ENCODE data around the gene OR5I1. TPM values are rescaled to one million over a fixed set of nuclear protein-coding genes. Genes with fewer than 3 reads are reported as not detected.
"Not testable (repeated sequence)": the region's sequence is repeated elsewhere in the genome, so short reads cannot be mapped to it uniquely, and the experiment has no call there.

Gene OR5I1
- total RNA-seq, result not detected

- Mint-ChIP-seq H3K9me3 (peaks cover 8 to 10% of the 10 kb centered on the region in 2 donors), H3K36me3 (no peaks in the 10 kb centered on the region), H3K27ac (no peak within 1 kb of the TSS)
- no peak for DNase-seq (ENCODE audit: low spot score in 2 of 2)
- ATAC-seq, result no peak
Observed at GRCh38 chr11:55936300-55936699, at the start of gene OR5I1. TSS of gene OR5I1 (minus strand) at chr11:55936400. CDS start at chr11:55936400, 0 bp downstream.

- DNase-seq (ENCODE audit: low spot score in 2 of 2) (no peak), ATAC-seq (no peak)
- Mint-ChIP-seq H3K9me3 (peaks cover 23 to 29% of the 10 kb centered on the region in 2 donors), H3K27ac (no peak overlapping the region), H3K36me3 (peaks cover 0 to 7% of the 10 kb centered on the region in 2 donors)
Observed at GRCh38 chr11:55970935-55971334, 34.7 kb upstream of the OR5I1 start.

- peaks cover 0 to 7% of the 10 kb centered on the region in 2 donors for H3K36me3 Mint-ChIP-seq
- ATAC-seq (no peak), DNase-seq (ENCODE audit: low spot score in 2 of 2) (no peak)
- H3K27ac Mint-ChIP-seq, result no peak within 1 kb of the TSS
- peaks cover 23 to 29% of the 10 kb centered on the region in 2 donors for H3K9me3 Mint-ChIP-seq
Observed at GRCh38 chr11:55969845-55970244, 33.6 kb upstream of the OR5I1 start, which contains the start of gene OR10AG1. TSS of gene OR10AG1 (minus strand) at chr11:55969945. CDS start at chr11:55969907, 38 bp downstream.

DNA sequence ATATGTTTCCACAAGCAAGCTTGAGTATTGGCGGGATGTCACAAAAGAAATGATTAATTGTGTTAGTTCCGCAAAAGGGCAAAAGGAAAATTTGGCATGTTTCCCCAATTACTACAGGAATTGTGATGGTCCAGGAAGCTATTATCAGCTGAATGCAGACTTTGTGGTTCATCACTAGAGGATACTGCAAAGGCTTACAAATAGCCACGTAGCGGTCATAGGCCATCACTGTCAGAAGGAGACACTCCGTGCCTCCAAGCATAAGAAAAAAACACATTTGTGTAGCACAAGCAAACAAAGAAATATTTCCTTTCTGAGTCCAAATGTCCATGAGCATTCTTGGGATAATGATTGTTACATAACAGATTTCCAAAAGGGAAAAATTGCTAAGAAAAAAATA lies 31.7 kb upstream of the OR5I1 start:
- no peak for DNase-seq (ENCODE audit: low spot score in 2 of 2)
- no peak for ATAC-seq
- Mint-ChIP-seq H3K27ac (no peak overlapping the region), H3K36me3 (peaks cover 0 to 7% of the 10 kb centered on the region in 2 donors), H3K9me3 (peaks cover 18 to 26% of the 10 kb centered on the region in 2 donors)

- no peak for DNase-seq (ENCODE audit: low spot score in 2 of 2)
- Mint-ChIP-seq H3K27ac (no peak overlapping the region), H3K9me3 (peaks cover 13 to 20% of the 10 kb centered on the region in 2 donors), H3K36me3 (peaks cover 0 to 7% of the 10 kb centered on the region in 2 donors)
- ATAC-seq, result no peak
Observed at GRCh38 chr11:55966391-55966790, 30.2 kb upstream of the OR5I1 start.

DNA sequence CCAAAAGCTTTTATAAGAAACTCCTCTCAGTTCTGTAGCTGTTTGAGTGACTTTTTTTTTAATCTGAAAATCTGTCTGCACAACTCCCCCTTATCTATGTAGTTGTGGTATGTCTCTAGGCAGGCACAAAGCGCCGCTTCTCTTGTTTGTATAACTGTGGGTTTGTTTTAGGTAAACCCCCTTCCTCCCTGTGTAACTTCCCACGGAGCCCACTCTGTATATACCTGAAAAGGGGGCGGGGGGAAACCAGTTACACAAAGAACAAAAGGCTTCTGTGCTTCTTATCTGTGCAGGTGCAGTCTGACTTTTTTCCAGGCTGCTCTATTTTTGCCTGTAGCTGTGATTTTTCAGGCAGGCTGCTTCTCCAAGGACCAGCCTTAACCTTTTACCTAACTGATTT lies 20.3 kb upstream of the OR5I1 start:
- Mint-ChIP-seq H3K9me3 (peaks cover 5 to 12% of the 10 kb centered on the region in 2 donors), H3K27ac (no peak overlapping the region), H3K36me3 (no peaks in the 10 kb centered on the region)
- ATAC-seq (no peak), DNase-seq (ENCODE audit: low spot score in 2 of 2) (no peak)

DNA sequence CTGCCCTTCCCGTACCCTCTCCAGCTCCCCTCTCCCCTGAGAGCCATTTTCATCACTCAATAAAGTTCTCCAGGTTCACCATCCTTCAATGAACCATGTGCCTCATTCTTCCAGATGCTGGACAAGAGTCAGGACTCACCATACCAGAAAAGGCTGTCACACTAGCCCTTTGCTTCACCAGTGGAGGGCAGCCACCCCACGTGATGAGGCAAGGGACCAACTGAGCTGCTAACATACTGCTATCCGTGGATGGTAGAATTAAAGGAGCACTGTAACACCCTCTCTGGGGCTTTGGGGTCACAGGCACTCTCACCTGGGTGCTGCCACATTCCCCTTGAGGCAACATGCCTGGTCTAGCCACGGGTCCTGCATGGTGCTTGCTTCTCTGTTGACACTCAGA lies 13.1 kb upstream of the OR5I1 start:
- no peak for ATAC-seq
- peaks cover 20 to 21% of the 10 kb centered on the region in 2 donors for H3K9me3 Mint-ChIP-seq
- DNase-seq (ENCODE audit: low spot score in 2 of 2), result no peak
- no peaks in the 10 kb centered on the region for H3K36me3 Mint-ChIP-seq
- H3K27ac Mint-ChIP-seq, result no peak overlapping the region

- H3K36me3 Mint-ChIP-seq, result no peaks in the 10 kb centered on the region
- H3K9me3 Mint-ChIP-seq, result peaks cover 4 to 9% of the 10 kb centered on the region in 2 donors
- ATAC-seq (no peak), DNase-seq (ENCODE audit: low spot score in 2 of 2) (no peak)
- no peak overlapping the region for H3K27ac Mint-ChIP-seq
Observed at GRCh38 chr11:55942785-55943392, 6.7 kb upstream of the OR5I1 start.

DNA sequence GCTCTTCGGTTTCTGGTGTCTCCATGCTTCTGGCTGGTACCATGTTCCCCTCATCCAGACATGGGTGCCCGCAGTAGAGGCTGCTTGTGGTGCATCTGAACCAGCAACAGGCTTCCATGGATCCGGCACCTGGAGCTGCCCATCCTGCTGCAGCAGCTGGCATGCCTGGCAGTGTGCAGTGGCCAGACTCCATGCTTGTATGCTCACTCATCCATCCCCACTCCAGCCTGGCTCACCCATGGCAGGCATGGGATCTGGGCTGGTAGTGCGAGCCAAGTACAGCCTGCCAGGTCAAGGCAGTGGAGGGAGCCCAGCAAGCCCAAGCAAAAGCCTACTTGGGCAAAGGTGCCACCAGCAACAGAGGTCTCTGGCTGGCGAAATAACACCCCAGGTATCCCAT lies 15.7 kb downstream of the OR5I1 start:
- Mint-ChIP-seq H3K27ac (no peak overlapping the region), H3K36me3 (no peaks in the 10 kb centered on the region), H3K9me3 (peaks cover 4 to 20% of the 10 kb centered on the region in 2 donors)
- ATAC-seq (no peak), DNase-seq (ENCODE audit: low spot score in 2 of 2) (no peak)

DNA sequence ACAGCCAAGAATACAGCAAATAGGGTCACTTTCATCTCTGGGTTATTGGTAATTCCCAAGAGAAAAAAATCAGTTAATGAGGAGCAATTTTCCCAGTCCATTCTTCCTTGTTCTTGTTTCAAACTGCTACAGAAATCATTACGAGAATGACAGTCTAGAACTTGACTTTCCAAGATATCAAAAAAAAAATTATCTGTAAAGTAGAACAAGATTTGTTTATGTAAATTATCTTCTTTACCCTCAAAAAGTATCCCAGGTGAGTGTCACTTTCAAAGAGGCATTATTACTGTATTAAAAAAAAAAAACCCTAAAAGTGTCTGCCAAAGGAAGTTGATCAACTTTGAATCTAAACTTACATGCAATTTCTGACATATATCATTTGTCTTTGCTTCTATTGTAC lies 21.7 kb downstream of the OR5I1 start, which contains the start of gene OR5W2:
Gene OR5W2 (minus strand): TSS at position 101 of the 400 bp plus-strand sequence. CDS start 0 bp downstream, at position 101.
- H3K9me3 Mint-ChIP-seq, result peaks cover 9 to 16% of the 10 kb centered on the region in 2 donors
- H3K27ac Mint-ChIP-seq, result no peak within 1 kb of the TSS
- H3K36me3 Mint-ChIP-seq, result no peaks in the 10 kb centered on the region
- no peak for ATAC-seq
- DNase-seq (ENCODE audit: low spot score in 2 of 2), result no peak

GRCh38 chr11:55902308-55902707 lies 33.9 kb downstream of the OR5I1 start:
- DNase-seq (ENCODE audit: low spot score in 2 of 2) (no peak), ATAC-seq (no peak)
- no peak overlapping the region for H3K27ac Mint-ChIP-seq
- H3K36me3 Mint-ChIP-seq, result no peaks in the 10 kb centered on the region
- H3K9me3 Mint-ChIP-seq, result peaks cover 9 to 19% of the 10 kb centered on the region in 2 donors

GRCh38 chr11:55895216-55895615 lies 41.0 kb downstream of the OR5I1 start:
- no peak for ATAC-seq
- peaks cover 3 to 17% of the 10 kb centered on the region in 2 donors for H3K9me3 Mint-ChIP-seq

DNA sequence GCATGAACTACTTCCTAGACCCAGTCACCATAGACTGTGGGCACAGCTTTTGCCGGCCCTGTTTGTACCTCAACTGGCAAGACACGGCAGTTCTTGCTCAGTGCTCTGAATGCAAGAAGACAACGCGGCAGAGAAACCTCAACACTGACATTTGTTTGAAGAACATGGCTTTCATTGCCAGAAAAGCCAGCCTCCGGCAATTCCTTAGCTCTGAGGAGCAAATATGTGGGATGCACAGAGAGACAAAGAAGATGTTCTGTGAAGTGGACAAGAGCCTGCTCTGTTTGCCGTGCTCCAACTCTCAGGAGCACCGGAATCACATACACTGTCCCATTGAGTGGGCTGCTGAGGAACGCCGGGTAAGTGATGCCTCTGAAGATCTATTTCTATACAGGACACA lies 50.7 kb downstream of the OR5I1 start:
- DNase-seq (ENCODE audit: low spot score in 2 of 2); ATAC-seq; H3K27ac Mint-ChIP-seq; H3K36me3 Mint-ChIP-seq: not testable (repeated sequence)
- H3K9me3 Mint-ChIP-seq, result peaks cover 5 to 10% of the 10 kb centered on the region in 2 donors

More at GRCh38 chr11:55895216-55895615, 41.0 kb downstream of the OR5I1 start:
- DNase-seq (ENCODE audit: low spot score in 2 of 2), result no peak
- H3K36me3 Mint-ChIP-seq, result peaks cover 0 to 4% of the 10 kb centered on the region in 2 donors
- no peak overlapping the region for H3K27ac Mint-ChIP-seq

Other genes with a start within 250 kb of the OR5I1 start
- not detected for gene OR5D13, start 163.0 kb downstream of the OR5I1 start, total RNA-seq
- not detected for gene OR5D14, start 140.8 kb downstream of the OR5I1 start, total RNA-seq
- not detected for gene OR5L1, start 125.0 kb downstream of the OR5I1 start, total RNA-seq
- gene OR5D18, start 116.8 kb downstream of the OR5I1 start, total RNA-seq, result not detected
- not detected for gene OR5L2, start 109.2 kb downstream of the OR5I1 start, total RNA-seq
- not detected for gene OR5D16, start 97.6 kb downstream of the OR5I1 start, total RNA-seq
- gene TRIM51, start 53.1 kb downstream of the OR5I1 start, total RNA-seq, result not detected
- not detected for gene OR5W2, start 21.8 kb downstream of the OR5I1 start, total RNA-seq
- gene OR10AG1, start 33.5 kb upstream of the OR5I1 start, total RNA-seq, result not detected
- not detected for gene OR5F1, start 58.2 kb upstream of the OR5I1 start, total RNA-seq
- not detected for gene OR5AS1, start 91.3 kb upstream of the OR5I1 start, total RNA-seq
- not detected for gene OR8I2, start 156.9 kb upstream of the OR5I1 start, total RNA-seq
- gene OR8H2, start 167.3 kb upstream of the OR5I1 start, total RNA-seq, result not detected
- not detected for gene OR8H3, start 186.0 kb upstream of the OR5I1 start, total RNA-seq
- not detected for gene OR8J3, start 203.8 kb upstream of the OR5I1 start, total RNA-seq
- not detected for gene OR8K5, start 223.9 kb upstream of the OR5I1 start, total RNA-seq
- not detected for gene OR5J2, start 240.2 kb upstream of the OR5I1 start, total RNA-seq

Data from activated naive CD4-positive, alpha-beta T cell treated with anti-CD3 and anti-CD28 coated beads, Interleukin-2, amount 50 U/mL, for 72 hours (primary cell).